BJ (cell line): Measurements from ENCODE around the gene PUM1. TPM values are rescaled to one million over a fixed set of nuclear protein-coding genes. Genes with fewer than 3 reads are reported as not detected.
"Not testable (repeated sequence)": the region's sequence is repeated elsewhere in the genome, so short reads cannot be mapped to it uniquely, and the experiment has no call there.

Experiments
- CTCF ChIA-PET: fragments of 350-600 bp; formaldehyde crosslinking; extraction: SDS; loops from one replicate; lab custom pipeline; 2021; ENCODE audit warnings: antibody characterized with exemption, inconsistent platforms; lab: Yijun Ruan, JAX
- POLR2A ChIA-PET: fragments of 300-600 bp; sonication (Branson Sonifier 250); formaldehyde crosslinking; extraction: SDS; loops from one replicate; lab custom pipeline; 2021; ENCODE audit warnings: antibody characterized with exemption; lab: Charles Lee
- DNase-seq: peaks from one replicate; pipeline ENCODE4 v3.0.0-alpha.2; 2011; ENCODE audit warnings: low read depth
- H3K27me3 ChIP-seq: 2 replicates; pipeline ENCODE4 v1.6.0; 2011; ENCODE audit warnings: low read length; ENCODE audit not compliant: control insufficient read depth, insufficient read depth
- H3K36me3 ChIP-seq: 2 replicates; pipeline ENCODE4 v1.5.1; 2011; ENCODE audit warnings: low read length; ENCODE audit not compliant: control insufficient read depth, insufficient read depth
- H3K4me3 ChIP-seq: 2 replicates; pipeline ENCODE4 v1.5.1; 2011; ENCODE audit warnings: low read depth, mild to moderate bottlenecking, control low read depth, low read length
- CTCF ChIP-seq: IDR thresholded peaks from 2 replicates; pipeline ENCODE4 v1.5.1; 2011; ENCODE audit warnings: low read depth, mild to moderate bottlenecking, control low read depth, inconsistent platforms, low read length, moderate library complexity; ENCODE audit not compliant: insufficient read depth
- polyA plus RNA-seq: library from polyadenylated mRNA; depleted of rRNA; stranded (reverse); fragments of >200 nt; gene quantifications from 2 replicates; pipeline ENCODE4 v1.2.3, GENCODE V29; 2011

The PUM1 gene
- polyA plus RNA-seq, 1 experiment: 66.9 TPM

GRCh38 chr1:30952098-30952497 lies 113.4 kb downstream of the PUM1 start:
- H3K36me3 ChIP-seq: peaks cover 19% of the 10 kb centered on the region
- DNase-seq: no peak
- no peak for TF ChIP-seq CTCF
- no peak overlapping the region for H3K4me3 ChIP-seq
- ChIA-PET POLR2A (no interaction called here), CTCF (interaction anchor here (0.9 to 1.9 kb wide), 2 partner anchors 19 to 21 kb away, joined by 3 to 4 read pairs; no protein-coding TSS in a partner anchor)
- H3K27me3 ChIP-seq: no peaks in the 10 kb centered on the region

GRCh38 chr1:30950700-30951099 lies 114.8 kb downstream of the PUM1 start:
- no peak for DNase-seq
- H3K27me3 ChIP-seq: no peaks in the 10 kb centered on the region
- H3K36me3 ChIP-seq: peaks cover 19% of the 10 kb centered on the region
- H3K4me3 ChIP-seq: no peak overlapping the region
- ChIA-PET CTCF (interaction anchor here (1.9 kb wide), 1 partner anchor 20 kb away, joined by 4 read pairs; no protein-coding TSS in a partner anchor), POLR2A (no interaction called here)
- no peak for TF ChIP-seq CTCF

- TF ChIP-seq CTCF: no peak
- DNase-seq: no peak
- ChIA-PET POLR2A (no interaction called here), CTCF (interaction anchor here (1.9 kb wide), 1 partner anchor 19 kb away, joined by 4 read pairs; no protein-coding TSS in a partner anchor)
- H3K36me3 ChIP-seq: peaks cover 22% of the 10 kb centered on the region
- no peak overlapping the region for H3K4me3 ChIP-seq
- no peaks in the 10 kb centered on the region for H3K27me3 ChIP-seq
Observed at GRCh38 chr1:30950053-30950452, 115.5 kb downstream of the PUM1 start.

GRCh38 chr1:30949487-30949838 lies 116.1 kb downstream of the PUM1 start:
- H3K4me3 ChIP-seq, POLR2A ChIA-PET, CTCF ChIA-PET, H3K27me3 ChIP-seq, DNase-seq: not testable (repeated sequence)
- H3K36me3 ChIP-seq: peaks cover 22% of the 10 kb centered on the region

GRCh38 chr1:30948813-30949486 lies 116.6 kb downstream of the PUM1 start:
- peaks cover 22% of the 10 kb centered on the region for H3K36me3 ChIP-seq
- CTCF ChIA-PET: interaction anchor here (0.7 to 1.3 kb wide), 2 partner anchors 18 to 1235 kb away, joined by 3 to 4 read pairs; no protein-coding TSS in a partner anchor
- POLR2A ChIA-PET: not testable (repeated sequence)

GRCh38 chr1:30948278-30948677 lies 117.2 kb downstream of the PUM1 start:
- H3K36me3 ChIP-seq: peaks cover 21% of the 10 kb centered on the region
- POLR2A ChIA-PET: no interaction called here

More at GRCh38 chr1:30948813-30949486, 116.6 kb downstream of the PUM1 start:
- H3K27me3 ChIP-seq, H3K4me3 ChIP-seq, DNase-seq: not testable (repeated sequence)

More at GRCh38 chr1:30948278-30948677, 117.2 kb downstream of the PUM1 start:
- Histone ChIP-seq H3K4me3 (no peak overlapping the region), H3K27me3 (no peaks in the 10 kb centered on the region)
- TF ChIP-seq CTCF: no peak
- CTCF ChIA-PET: interaction anchor here (0.7 to 1.3 kb wide), 3 partner anchors 17 to 1236 kb away, joined by 3 to 4 read pairs (median 3); no protein-coding TSS in a partner anchor
- no peak for DNase-seq
